Pancreas (tissue), 10 donors: ENCODE measurements around the gene POLH. TPM values are rescaled to one million over a fixed set of nuclear protein-coding genes. Genes with fewer than 3 reads are reported as not detected.
"Not testable (repeated sequence)": the region's sequence is repeated elsewhere in the genome, so short reads cannot be mapped to it uniquely, and the experiment has no call there.

Experiments used
- ATAC-seq, 4 donors: fragments of 200-7000 bp; cut with Tn5 transposase; one replicate each; pipeline versions ENCODE4 v1.8.0 to v1.9.1; 2020; ENCODE audit warnings: mild to moderate bottlenecking in 4 of 4, moderate library complexity in 4 of 4
- DNase-seq, 6 donors: peaks; one replicate each; pipeline ENCODE4 v3.0.0-alpha.2; 2020
- FAIRE-seq: peaks from 2 replicates; lab custom pipeline; 2012; peaks lifted over from hg19 to GRCh38; lab: Jason Lieb, UNC
- H3K27ac ChIP-seq, 4 donors: fragments of 200-600 bp; sonication (generic); 1 replicate in 3 of 4; 2 replicates in 1 of 4; pipeline versions ENCODE4 v1.5.0 to v1.8.0; 2020
- H3K27me3 ChIP-seq, 4 donors: fragments of 200-600 bp; one replicate each; pipeline ENCODE4 v1.8.0; 2021
- H3K36me3 ChIP-seq, 3 donors: fragments of 200-600 bp; sonication (generic) in 1 of 3; one replicate each; pipeline versions ENCODE4 v1.5.0 to v1.8.0; 2020 to 2021
- H3K4me1 ChIP-seq, 3 donors: fragments of 200-600 bp; one replicate each; pipeline ENCODE4 v1.8.0; 2021
- H3K4me3 ChIP-seq, 4 donors: fragments of 200-600 bp; sonication (generic) in 2 of 4; one replicate each; pipeline versions ENCODE4 v1.5.0 to v1.8.0; 2020 to 2021
- H3K9me3 ChIP-seq, 4 donors: fragments of 200-600 bp; one replicate each; pipeline ENCODE4 v1.8.0; 2021
- CTCF ChIP-seq, 4 donors: fragments of 200-600 bp; sonication (generic) in 3 of 4; IDR thresholded peaks; one replicate each; pipeline versions ENCODE4 v1.5.0 to v1.8.0; 2021; ENCODE audit warnings: antibody characterized with exemption in 4 of 4
- WGBS, 2 donors: extraction: QIAGEN DNeasy Blood & Tissue Kit; methylation state at CpG; one replicate each; pipeline ENCODE4 v1.1.7; 2013; 5-methylcytosine and 5-hydroxymethylcytosine counted together
- intact Hi-C, 3 donors: fragments of 100-400 bp; cut with DNase I; formaldehyde crosslinking; loops; one replicate each; pipeline versions ENCODE4 v1.11.1 to v1.14.2; 2022
- polyA plus RNA-seq, 2 donors: library from polyadenylated mRNA; stranded (reverse); fragments of 200-250 nt; gene quantifications; one replicate each; pipeline ENCODE4 v1.2.3, GENCODE V29; 2013
- total RNA-seq, 6 donors: library from RNA; stranded (reverse); fragmentation: NEBNext Ultra II Directional in 4 of 6; extraction: Animal tissue kit (Norgen Biotek cat#: 25700) in 4 of 6; gene quantifications; one replicate each; pipeline versions ENCODE4 v1.2.1 to v1.2.4, GENCODE V29; 2021 to 2023
- donor health status: healthy with polysubstance abuse.
- donor health status: DM: no; HTN: no; CAD: no; lungs with moderate emphysema.
- donor health status: DM: no; HTN: no; CAD: no.
- donor health status: control.
- donor health status: control.
- donor health status: Bipolar disorder and iron deficiency.
- donor health status: DM: yes; HTN: yes; CAD: no.
- donor health status: DM: no; HTN: no; CAD: no.
- donor health status: DM: no; HTN: no; CAD: no.
- donor health status: DM: yes; HTN: yes; CAD: no.

The POLH gene
- total and polyA plus RNA-seq, 8 donors = 1.9 to 12.6 (median 7.7) TPM

- FAIRE-seq (no peak), ATAC-seq (no peak), DNase-seq (no peak)
- intact Hi-C loops = no loop called here
- Histone ChIP-seq H3K27me3 (no peaks in the 10 kb centered on the region), H3K4me3 (no peak overlapping the region), H3K9me3 (no peaks in the 10 kb centered on the region), H3K27ac (no peak overlapping the region), H3K4me1 (no peaks in the 10 kb centered on the region), H3K36me3 (no peaks in the 10 kb centered on the region)
- TF ChIP-seq CTCF (IDR thresholded peaks at IDR 0.05) = no peak
- WGBS, 2 donors = 87 to 93% methylated on average over 9 of the region's 9 CpGs
These were observed 82.2 kb downstream of the POLH start for GRCh38 chr6:43658161-43658560.

- H3K4me3 ChIP-seq, FAIRE-seq, ATAC-seq, H3K4me1 ChIP-seq, DNase-seq, H3K27me3 ChIP-seq, H3K9me3 ChIP-seq, H3K36me3 ChIP-seq, H3K27ac ChIP-seq: not testable (repeated sequence)
- 83 to 93% methylated on average over 5 of the region's 5 CpGs for WGBS, 2 donors
- intact Hi-C loops = loop anchor here in 1 of 3 donors (5.0 kb wide), 2 partner anchors 99 to 419 kb away; no protein-coding TSS in a partner anchor
These were observed 87.0 kb downstream of the POLH start for GRCh38 chr6:43662948-43663347.

Other genes starting within 250 kb of the POLH start
- 10 to 100 TPM in 2 of 6 donors, 1 to 10 TPM in 4; 6.2 to 13.0 (median 8.7) TPM for gene ZNF318, start 206.5 kb upstream of the POLH start, total RNA-seq
- gene ZNF318, start 206.5 kb upstream of the POLH start, polyA plus RNA-seq = 1 to 10 TPM; 6.2 to 9.4 TPM
- 10 to 100 TPM; 14.0 to 21.8 (median 18.3) TPM for gene ABCC10, start 148.6 kb upstream of the POLH start, total RNA-seq
- 10 to 100 TPM; 40.1 to 54.8 TPM for gene ABCC10, start 148.6 kb upstream of the POLH start, polyA plus RNA-seq
- 1 to 10 TPM in 1 of 6 donors, under 1 TPM in 3, not detected in 2; 0.22 to 1.1 (median 0.34) TPM for gene DLK2, start 120.6 kb upstream of the POLH start, total RNA-seq
- gene DLK2, start 120.6 kb upstream of the POLH start, polyA plus RNA-seq = under 1 TPM; 0.26 to 0.30 TPM
- gene TJAP1, start 98.6 kb upstream of the POLH start, total RNA-seq = 10 to 100 TPM; 12.9 to 26.7 (median 15.4) TPM
- 10 to 100 TPM; 43.9 to 44.5 TPM for gene TJAP1, start 98.6 kb upstream of the POLH start, polyA plus RNA-seq
- gene LRRC73, start 65.8 kb upstream of the POLH start, total RNA-seq = 1 to 10 TPM in 1 of 6 donors, under 1 TPM in 5; 0.60 to 1.1 (median 0.82) TPM
- 1 to 10 TPM in 1 of 2 donors, under 1 TPM in 1; 0.38 to 1.5 TPM for gene LRRC73, start 65.8 kb upstream of the POLH start, polyA plus RNA-seq
- 10 to 100 TPM; 60.6 to 81.1 (median 69.7) TPM for gene YIPF3, start 59.3 kb upstream of the POLH start, total RNA-seq
- gene YIPF3, start 59.3 kb upstream of the POLH start, polyA plus RNA-seq = 10 to 100 TPM; 60.3 to 92.2 TPM
- 10 to 100 TPM; 10.2 to 20.9 (median 18.8) TPM for gene POLR1C, start 59.1 kb upstream of the POLH start, total RNA-seq
- 10 to 100 TPM; 15.7 to 31.3 TPM for gene POLR1C, start 59.1 kb upstream of the POLH start, polyA plus RNA-seq
- gene XPO5, start 147 bp upstream of the POLH start, total RNA-seq = 10 to 100 TPM; 18.1 to 25.7 (median 22.9) TPM
- 10 to 100 TPM; 13.6 to 19.5 TPM for gene XPO5, start 147 bp upstream of the POLH start, polyA plus RNA-seq
- gene GTPBP2, start 53.1 kb downstream of the POLH start, total RNA-seq = 10 to 100 TPM; 23.6 to 57.5 (median 29.8) TPM
- 10 to 100 TPM; 53.0 to 63.0 TPM for gene GTPBP2, start 53.1 kb downstream of the POLH start, polyA plus RNA-seq
- 10 to 100 TPM in 4 of 6 donors, 1 to 10 TPM in 2; 6.5 to 11.8 (median 10.1) TPM for gene MAD2L1BP, start 59.7 kb downstream of the POLH start, total RNA-seq
- 10 to 100 TPM in 1 of 2 donors, 1 to 10 TPM in 1; 9.1 to 18.6 TPM for gene MAD2L1BP, start 59.7 kb downstream of the POLH start, polyA plus RNA-seq
- under 1 TPM in 3 of 6 donors, not detected in 3; 0.06 to 0.16 (median 0.12) TPM for gene RSPH9, start 68.9 kb downstream of the POLH start, total RNA-seq
- 1 to 10 TPM in 1 of 2 donors, under 1 TPM in 1; 0.08 to 1.1 TPM for gene RSPH9, start 68.9 kb downstream of the POLH start, polyA plus RNA-seq
- gene MRPS18A, start 111.6 kb downstream of the POLH start, total RNA-seq = 10 to 100 TPM; 10.9 to 18.2 (median 14.3) TPM
- gene MRPS18A, start 111.6 kb downstream of the POLH start, polyA plus RNA-seq = 10 to 100 TPM; 19.2 to 24.6 TPM
- gene VEGFA, start 194.0 kb downstream of the POLH start, total RNA-seq = 100 to 1,000 TPM in 1 of 6 donors, 10 to 100 TPM in 5; 55.2 to 127 (median 90.0) TPM
- gene VEGFA, start 194.0 kb downstream of the POLH start, polyA plus RNA-seq = 100 to 1,000 TPM; 158 to 206 TPM